ENCODE results near the gene SOCS3.
A peak's percentile ranks its signal among the peaks of the same experiment; 100 is the strongest.

Gene SOCS3

GRCh38 chr17:78329263-78330059, 30.4 kb downstream of the SOCS3 start:
- DNase-seq (ENCODE audit: low read depth), result peak; percentile 91

- no peak for DNase-seq (ENCODE audit: low read depth)
Measured at GRCh38 chr17:78327880-78328279, 32.0 kb downstream of the SOCS3 start.

DNA sequence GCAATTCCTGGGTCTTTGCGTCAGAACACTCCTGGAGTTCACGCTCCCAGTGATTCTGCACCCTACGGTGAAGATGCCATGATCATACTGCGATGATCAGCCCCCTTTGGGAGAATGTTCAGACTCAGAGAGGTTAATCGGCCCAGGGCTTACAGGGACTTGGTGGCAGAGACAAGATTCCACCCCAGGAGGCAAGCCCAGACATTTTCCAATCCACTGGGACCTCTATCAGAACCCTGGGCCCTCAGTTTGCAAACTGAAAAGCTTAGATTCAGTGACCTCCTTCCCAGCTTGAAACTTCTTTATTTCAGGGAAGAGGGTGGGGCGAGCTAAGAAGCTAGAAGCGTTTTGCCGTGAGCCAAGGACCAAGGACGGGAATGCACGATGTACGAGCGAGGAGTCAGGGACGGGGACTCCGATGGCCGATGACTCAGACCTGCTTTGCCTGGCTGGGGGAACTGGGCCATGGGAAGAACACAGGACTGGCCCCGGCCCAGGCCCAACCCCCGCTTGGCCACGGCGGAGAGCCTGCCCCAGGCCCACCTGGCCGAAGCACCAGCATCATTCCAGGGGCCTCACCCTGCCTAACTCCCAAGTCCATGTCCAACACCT, 34.7 kb downstream of the SOCS3 start:
- peak; percentile 89 for DNase-seq (ENCODE audit: low read depth)

DNA sequence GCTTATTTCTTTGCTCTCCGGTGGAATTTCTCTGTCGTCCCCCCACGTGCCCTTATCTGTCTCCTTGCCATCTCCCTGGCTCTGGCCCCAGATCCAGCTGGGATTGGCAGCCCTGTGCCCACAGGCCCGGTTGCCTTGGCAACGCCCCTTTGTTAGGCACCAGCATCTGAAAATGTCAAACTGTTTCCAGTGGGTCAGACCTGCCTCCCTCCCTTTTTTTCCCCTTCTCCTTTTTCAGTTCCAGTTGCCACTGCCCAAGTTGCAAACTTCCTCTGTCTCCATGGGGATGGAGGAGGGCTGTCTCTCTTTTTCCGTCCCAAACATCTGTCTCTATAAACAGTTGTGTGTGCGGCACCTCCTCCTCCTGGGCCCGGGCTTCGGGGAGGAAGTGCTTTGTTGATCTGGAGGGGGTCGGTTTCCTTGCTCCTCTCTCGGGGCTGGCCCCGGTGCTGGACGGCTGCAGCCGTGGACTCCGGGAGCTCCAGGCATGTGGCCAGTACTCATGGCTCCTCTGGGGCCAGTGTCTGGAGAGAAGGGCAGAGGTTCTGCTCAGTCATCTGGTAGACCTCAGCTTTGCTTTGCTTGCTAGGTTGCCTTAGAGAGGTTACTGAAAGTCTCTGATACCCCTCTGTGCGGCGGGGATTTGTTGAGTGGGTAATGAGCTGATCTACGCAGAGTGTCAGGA, 35.3 kb downstream of the SOCS3 start:
- peak; percentile 91 for DNase-seq (ENCODE audit: low read depth)

DNA sequence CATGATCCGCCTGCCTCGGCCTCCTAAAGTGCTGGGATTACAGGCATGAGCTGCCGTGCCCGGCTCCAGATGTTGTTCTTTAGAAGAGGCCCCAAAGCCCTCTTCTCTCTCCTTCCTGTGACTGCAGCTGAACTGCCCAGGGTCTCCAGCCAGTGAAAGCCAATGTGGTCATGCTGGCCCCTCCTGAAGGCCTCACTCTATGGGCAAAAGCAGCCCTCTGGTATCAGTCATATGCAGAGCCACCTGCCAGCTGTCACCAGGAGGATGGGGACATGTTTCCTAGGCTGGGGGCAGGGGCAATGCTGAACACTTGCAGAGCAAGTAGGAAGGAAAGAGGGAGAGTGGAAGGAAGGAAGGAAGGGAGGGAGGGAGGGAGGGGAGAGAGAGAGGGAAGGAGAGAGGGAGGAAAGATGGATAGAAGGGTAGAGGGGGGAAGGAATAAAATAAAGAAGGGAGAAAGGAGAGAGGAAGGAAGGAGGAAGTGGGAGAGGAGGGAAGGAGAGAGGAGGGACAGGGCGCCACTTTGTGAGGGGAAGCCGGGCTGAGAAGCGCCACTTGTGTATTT, 36.0 kb downstream of the SOCS3 start:
- DNase-seq (ENCODE audit: low read depth), result no peak

- DNase-seq (ENCODE audit: low read depth), result no peak
Measured at GRCh38 chr17:78322858-78323455, 36.9 kb downstream of the SOCS3 start.

DNA sequence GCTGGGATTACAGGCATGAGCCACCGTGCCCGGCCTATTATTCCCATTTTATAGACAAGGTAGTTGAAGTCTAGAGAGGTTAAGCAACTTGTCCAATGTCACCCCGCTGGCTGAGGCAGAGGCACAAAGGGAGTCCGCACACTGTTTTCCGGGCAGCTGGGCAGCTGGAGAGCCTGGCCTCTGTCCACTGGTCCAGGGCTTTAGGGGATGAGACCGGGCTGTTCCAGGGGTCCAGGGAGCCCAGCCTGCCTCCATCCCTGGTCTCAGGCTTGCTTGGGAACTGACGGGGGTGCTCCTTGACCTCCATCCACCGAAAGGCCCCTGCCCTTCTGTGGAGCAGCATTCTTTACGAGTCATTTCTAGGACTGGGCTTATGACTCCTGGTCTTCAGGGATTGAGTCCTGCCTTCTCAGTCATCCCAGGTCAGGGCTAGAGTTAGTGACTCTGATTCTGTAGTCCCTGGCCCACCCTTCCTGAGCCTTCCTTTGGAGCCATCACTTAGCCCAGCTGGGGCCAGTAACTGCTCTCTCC, 37.5 kb downstream of the SOCS3 start:
- DNase-seq (ENCODE audit: low read depth), result peak; percentile 60

DNA sequence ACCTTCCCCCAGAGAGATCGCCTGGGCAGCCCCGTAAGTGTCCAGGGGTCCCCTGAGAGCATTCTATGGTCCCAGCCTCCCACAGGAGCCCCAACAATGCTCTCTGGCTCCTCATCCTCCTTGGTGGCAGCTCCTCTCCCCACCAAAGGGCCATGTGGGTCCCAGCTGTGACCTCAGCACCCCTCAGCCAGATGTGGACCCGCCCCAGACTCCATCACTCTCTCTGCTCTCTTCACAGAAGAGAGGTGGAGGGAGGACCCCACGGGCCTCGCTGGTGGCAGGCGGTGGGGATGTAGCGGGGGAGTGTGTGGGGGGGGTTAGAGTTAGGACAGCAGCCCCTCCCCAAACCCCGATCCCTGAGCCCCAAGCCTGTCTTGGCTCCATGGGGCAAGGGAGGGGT, 41.0 kb downstream of the SOCS3 start:
- DNase-seq (ENCODE audit: low read depth), result no peak

DNA sequence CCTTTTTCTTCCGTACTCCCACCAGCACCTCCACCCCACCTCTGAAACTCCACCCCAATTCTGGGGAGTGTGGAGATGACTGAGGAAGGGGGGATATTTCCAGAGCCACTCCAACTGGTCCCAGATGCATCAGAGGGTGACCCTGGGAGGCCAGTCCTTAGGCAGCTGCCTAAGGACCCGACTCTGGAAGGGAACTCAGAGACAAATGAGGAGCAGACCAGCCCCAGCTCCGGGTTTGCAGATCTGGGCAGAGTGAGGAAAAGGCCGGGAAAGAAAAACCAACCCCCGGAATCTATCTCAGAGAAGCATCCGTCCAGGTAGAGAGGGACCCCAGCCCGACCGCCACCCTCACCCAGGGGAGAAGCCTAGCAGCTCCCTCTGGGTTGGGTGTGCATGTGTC, 41.5 kb downstream of the SOCS3 start:
- DNase-seq (ENCODE audit: low read depth), result no peak

GRCh38 chr17:78317794-78318400, 42.0 kb downstream of the SOCS3 start:
- no peak for DNase-seq (ENCODE audit: low read depth)

- no peak for DNase-seq (ENCODE audit: low read depth)
Measured at GRCh38 chr17:78316867-78317789, 42.7 kb downstream of the SOCS3 start.

DNA sequence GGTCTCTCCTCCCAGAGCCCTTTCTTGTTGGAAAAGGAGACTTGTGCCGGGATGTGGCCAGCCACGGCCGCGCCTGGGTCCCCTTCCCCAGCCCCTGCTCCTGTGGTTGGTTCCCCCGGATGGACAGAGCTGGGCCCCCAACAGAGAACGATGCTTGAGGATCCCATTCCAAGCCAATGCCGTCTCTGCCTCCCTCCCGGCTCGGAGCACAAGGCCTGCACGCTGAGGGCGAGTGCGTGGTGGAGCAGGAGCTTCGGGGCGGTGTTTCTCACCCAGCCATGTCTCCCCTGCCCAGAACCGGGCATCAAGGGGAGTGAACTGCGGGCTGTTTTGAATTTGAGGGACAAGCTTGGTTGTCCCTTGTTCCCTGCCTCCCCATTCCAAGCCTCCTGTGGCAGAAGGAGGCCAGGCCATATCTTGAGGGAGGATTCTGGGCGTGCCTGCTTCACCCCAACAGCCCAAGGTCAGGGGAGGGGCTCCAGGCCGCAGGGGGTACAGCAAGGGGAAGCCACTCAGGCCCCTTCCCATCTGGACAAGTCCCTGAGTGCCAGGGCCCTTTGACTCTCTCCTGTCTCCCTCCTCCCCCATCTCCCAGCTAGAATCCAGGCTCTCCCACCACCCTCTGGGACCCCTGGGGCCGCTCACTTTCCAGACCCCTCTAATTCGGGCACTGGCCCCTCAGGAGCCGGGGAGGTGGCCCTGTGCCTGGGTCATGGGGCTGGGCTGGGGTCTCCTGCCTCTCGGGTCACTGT, 43.6 kb downstream of the SOCS3 start:
- no peak for DNase-seq (ENCODE audit: low read depth)

- DNase-seq (ENCODE audit: low read depth), result peak; percentile 96
Measured at GRCh38 chr17:78315355-78316114, 44.3 kb downstream of the SOCS3 start.

- DNase-seq (ENCODE audit: low read depth), result no peak
Measured at GRCh38 chr17:78314683-78315354, 45.1 kb downstream of the SOCS3 start.

DNA sequence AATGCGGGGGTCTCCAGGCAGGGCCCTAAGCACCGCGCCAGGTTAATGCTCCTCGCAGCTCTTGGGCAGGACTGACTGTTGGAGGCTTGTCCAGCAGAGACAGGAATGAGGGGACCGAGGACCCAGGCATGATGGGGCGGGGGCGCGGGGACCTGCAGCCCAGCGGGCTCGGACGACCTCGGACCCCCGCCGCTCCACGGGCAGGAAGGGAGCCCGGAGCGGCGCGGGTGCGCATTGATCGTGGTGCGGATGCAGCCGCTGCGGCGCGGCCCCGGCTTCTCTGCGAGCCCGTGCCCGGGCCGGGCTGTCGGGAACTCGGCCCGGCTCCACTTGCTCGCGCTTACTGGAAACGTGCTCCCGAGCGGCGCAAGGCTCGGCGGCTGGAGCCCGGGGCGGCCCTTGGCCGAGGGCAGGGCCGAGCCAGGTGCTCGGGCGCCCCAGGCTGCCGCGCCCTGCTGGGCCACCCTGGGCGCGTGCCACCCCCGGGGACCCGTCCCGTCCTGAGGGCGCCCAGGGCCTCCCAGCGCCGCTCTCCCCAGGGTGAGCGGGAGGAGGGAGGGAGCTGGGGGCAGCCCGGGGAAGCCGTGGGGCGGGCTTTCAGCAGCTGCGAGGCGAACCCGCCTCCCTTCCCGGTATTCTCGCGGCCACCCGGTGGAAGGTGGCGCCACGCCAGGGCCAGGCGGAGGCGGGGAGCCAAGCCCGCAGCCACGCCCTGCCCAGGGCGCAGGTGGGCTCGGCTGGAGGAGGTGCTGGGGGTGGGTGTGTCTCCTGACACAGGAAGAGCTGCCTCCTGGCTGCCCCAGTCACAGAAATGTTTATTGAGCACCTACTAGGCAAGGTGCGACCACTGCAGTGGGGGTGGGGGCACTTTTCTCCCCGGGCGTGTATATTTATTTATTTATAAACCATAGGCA, 45.9 kb downstream of the SOCS3 start:
- peak; percentile 73 for DNase-seq (ENCODE audit: low read depth)

DNA sequence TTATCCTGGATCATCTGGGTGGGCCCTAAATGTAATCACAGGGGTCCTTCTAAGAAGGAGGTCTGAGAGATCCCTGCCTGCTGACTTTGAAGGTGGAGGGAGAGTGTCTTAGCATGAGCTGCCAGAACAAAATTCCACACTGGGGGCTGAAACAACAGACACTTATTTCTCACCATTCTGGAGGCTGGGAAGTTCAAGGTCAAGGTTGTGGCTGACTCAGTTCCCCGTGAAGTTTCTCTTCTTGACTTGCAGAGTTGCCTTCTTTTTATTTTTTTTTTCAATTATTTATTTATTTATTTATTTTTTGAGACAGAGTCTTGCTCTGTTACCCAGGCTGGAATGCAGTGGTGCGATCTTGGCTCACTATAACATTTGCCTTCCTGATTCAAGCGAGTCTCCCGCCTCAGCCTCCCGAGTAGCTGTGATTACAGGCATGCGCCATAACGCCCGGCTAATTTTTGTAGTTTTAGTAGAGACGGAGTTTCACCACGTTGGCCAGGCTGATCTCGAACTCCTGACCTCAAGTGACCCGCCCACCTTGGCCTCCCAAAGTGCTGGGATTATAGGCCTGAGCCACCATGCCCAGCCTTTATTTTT, 50.1 kb downstream of the SOCS3 start:
- DNase-seq (ENCODE audit: low read depth), result peak; percentile 29
